Measurements from ENCODE around the gene SRGAP3.

Gene SRGAP3

GRCh38 chr3:8980756-8981257 lies 268.6 kb downstream of the SRGAP3 start:
- DNase-seq (ENCODE audit: low spot score) = no peak
- no peak for TF ChIP-seq CTCF (IDR thresholded peaks at IDR 0.05; ENCODE audit: extremely low read depth, missing control alignments)

GRCh38 chr3:8979262-8979661 lies 270.2 kb downstream of the SRGAP3 start:
- DNase-seq (ENCODE audit: low spot score) = no peak
- TF ChIP-seq CTCF (IDR thresholded peaks at IDR 0.05; ENCODE audit: extremely low read depth, missing control alignments) = no peak

GRCh38 chr3:8978551-8978950 lies 270.9 kb downstream of the SRGAP3 start:
- no peak for DNase-seq (ENCODE audit: low spot score)
- no peak for TF ChIP-seq CTCF (IDR thresholded peaks at IDR 0.05; ENCODE audit: extremely low read depth, missing control alignments)

- no peak for DNase-seq (ENCODE audit: low spot score)
- TF ChIP-seq CTCF (IDR thresholded peaks at IDR 0.05; ENCODE audit: extremely low read depth, missing control alignments) = no peak
Observed at GRCh38 chr3:8976540-8977182, 272.8 kb downstream of the SRGAP3 start.

DNA sequence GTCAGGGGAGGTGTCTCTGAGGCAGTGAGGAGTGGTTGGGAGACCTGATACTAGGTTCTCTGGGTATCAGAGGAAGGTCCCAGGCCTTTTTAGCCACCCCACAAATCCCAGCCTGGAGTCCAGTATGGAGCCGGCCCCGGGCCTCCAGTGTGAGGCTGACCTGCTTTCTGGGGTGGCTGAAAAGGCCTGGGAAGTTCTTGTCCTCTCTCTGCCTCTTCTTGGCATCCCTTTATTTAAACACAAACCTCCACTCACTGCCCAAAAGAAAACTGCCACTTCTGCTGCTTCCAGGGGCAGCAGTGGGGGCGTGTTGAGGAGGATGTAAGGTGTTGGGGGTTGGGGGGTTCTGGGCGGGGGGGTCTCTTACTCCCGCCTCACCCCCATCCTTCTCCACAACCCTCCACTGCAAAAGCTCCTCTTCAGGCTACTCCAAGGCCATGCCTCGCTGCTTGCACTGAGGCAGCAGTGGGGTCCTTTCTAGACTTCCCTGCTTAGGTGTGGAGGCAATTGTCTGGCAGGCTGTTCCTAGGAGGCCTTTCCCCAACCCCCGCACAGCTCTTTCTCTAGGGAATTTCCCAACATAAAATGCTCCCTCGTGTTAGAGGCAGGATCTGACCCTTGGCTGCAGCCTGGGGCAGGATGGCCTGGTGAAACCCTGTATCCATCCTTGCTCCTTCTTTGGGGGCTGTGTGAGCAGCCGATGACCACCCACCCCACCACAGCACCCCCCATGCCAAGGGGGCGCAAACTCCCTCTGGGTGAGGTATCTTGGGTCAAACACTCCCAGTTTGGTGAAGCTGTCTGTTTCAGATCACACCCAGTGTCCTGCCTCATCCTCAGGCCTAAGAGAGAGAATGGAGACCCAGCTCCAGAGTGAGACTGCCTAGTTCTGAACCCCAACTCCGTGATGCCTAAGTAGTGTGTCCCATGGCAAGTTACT lies 274.1 kb downstream of the SRGAP3 start:
- TF ChIP-seq CTCF (IDR thresholded peaks at IDR 0.05; ENCODE audit: extremely low read depth, missing control alignments) = no peak
- no peak for DNase-seq (ENCODE audit: low spot score)

DNA sequence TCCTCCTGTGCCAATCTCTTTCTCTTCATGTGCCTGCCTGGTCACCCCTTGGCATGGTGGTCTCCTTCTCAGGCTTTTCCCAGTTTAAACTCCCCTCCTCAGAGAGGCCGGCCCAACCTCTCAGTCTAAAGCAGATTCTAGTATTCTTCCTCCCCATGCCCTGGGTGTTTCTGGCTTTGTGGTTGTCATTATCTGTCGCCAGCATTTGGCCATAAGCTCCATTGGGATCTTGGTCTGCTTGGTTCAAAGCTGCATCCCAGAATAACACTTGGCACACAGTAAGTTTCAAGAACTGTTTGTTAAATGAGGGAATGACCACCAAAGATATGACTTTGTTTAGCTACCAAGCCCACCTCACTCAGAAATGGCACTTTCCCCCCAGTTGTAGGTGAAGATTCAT lies 275.0 kb downstream of the SRGAP3 start:
- DNase-seq (ENCODE audit: low spot score) = no peak
- no peak for TF ChIP-seq CTCF (IDR thresholded peaks at IDR 0.05; ENCODE audit: extremely low read depth, missing control alignments)

GRCh38 chr3:8972639-8973038 lies 276.8 kb downstream of the SRGAP3 start:
- DNase-seq (ENCODE audit: low spot score) = no peak
- TF ChIP-seq CTCF (IDR thresholded peaks at IDR 0.05; ENCODE audit: extremely low read depth, missing control alignments) = no peak
